ENCODE results near the gene CLIP2.

CLIP2 gene

DNA sequence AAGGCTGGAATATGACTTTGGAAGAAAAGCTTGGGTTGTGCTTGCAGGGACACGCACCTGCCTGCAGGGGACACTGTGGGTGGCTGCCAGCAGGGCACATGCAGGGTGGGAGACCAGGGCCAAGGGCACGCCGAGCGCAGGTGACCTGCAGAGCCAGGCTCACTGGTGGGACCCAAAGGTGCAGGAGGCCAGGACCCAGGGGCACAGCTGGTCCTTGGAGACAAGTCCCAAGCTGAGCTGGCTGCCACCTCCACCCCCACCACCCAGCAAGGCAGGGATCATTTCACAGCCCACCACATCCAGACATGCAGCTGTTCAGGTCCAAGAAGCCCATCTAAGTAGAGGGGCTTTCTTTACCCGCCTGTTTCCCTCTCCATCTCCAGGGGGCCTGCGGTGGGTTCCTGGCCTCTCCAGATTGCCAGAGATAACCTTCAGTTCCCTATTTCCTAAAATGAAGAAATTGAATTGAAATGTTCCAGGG lies 13.8 kb upstream of the CLIP2 start (continued):
- TF ChIP-seq ZNF654 (tag by site-specific recombination; IDR thresholded peaks at IDR 0.05; ENCODE audit: low read depth) (0 out of 2 replicates have a peak, but pooled peaks have one; percentile 5), ZNF266 (tag by site-specific recombination; IDR thresholded peaks at IDR 0.05; ENCODE audit: low read depth) (no peak), ZNF223 (tag by site-specific recombination; IDR thresholded peaks at IDR 0.05) (no peak), GLIS1 (tag by site-specific recombination; IDR thresholded peaks at IDR 0.05) (0 out of 2 replicates have a peak, but pooled peaks have one; percentile 11), ZNF2 (tag by site-specific recombination; IDR thresholded peaks at IDR 0.05) (0 out of 2 replicates have a peak, but pooled peaks have one; percentile 56), ZSCAN4 (tag by site-specific recombination; IDR thresholded peaks at IDR 0.05) (no peak), ZNF10 (tag by site-specific recombination; IDR thresholded peaks at IDR 0.05) (no peak), ZNF112 (tag by site-specific recombination; IDR thresholded peaks at IDR 0.05) (no peak), SP3 (tag by site-specific recombination; IDR thresholded peaks at IDR 0.05) (no peak), TRIM28 (IDR thresholded peaks at IDR 0.05; ENCODE audit: borderline replicate concordance, low read length) (no peak), ZBTB48 (tag by site-specific recombination; IDR thresholded peaks at IDR 0.05) (0 out of 2 replicates have a peak, but pooled peaks have one; percentile 28), OVOL3 (tag by site-specific recombination; IDR thresholded peaks at IDR 0.05) (no peak)
- TF ChIP-seq, protein P1, sequence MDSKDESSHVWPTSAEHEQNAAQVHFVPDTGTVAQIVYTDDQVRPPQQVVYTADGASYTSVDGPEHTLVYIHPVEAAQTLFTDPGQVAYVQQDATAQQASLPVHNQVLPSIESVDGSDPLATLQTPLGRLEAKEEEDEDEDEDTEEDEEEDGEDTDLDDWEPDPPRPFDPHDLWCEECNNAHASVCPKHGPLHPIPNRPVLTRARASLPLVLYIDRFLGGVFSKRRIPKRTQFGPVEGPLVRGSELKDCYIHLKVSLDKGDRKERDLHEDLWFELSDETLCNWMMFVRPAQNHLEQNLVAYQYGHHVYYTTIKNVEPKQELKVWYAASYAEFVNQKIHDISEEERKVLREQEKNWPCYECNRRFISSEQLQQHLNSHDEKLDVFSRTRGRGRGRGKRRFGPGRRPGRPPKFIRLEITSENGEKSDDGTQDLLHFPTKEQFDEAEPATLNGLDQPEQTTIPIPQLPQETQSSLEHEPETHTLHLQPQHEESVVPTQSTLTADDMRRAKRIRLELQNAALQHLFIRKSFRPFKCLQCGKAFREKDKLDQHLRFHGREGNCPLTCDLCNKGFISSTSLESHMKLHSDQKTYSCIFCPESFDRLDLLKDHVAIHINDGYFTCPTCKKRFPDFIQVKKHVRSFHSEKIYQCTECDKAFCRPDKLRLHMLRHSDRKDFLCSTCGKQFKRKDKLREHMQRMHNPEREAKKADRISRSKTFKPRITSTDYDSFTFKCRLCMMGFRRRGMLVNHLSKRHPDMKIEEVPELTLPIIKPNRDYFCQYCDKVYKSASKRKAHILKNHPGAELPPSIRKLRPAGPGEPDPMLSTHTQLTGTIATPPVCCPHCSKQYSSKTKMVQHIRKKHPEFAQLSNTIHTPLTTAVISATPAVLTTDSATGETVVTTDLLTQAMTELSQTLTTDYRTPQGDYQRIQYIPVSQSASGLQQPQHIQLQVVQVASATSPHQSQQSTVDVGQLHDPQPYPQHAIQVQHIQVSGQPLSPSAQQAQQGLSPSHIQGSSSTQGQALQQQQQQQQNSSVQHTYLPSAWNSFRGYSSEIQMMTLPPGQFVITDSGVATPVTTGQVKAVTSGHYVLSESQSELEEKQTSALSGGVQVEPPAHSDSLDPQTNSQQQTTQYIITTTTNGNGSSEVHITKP (tag by site-specific recombination; IDR thresholded peaks at IDR 0.05): no peak
- TF ChIP-seq, protein P2, sequence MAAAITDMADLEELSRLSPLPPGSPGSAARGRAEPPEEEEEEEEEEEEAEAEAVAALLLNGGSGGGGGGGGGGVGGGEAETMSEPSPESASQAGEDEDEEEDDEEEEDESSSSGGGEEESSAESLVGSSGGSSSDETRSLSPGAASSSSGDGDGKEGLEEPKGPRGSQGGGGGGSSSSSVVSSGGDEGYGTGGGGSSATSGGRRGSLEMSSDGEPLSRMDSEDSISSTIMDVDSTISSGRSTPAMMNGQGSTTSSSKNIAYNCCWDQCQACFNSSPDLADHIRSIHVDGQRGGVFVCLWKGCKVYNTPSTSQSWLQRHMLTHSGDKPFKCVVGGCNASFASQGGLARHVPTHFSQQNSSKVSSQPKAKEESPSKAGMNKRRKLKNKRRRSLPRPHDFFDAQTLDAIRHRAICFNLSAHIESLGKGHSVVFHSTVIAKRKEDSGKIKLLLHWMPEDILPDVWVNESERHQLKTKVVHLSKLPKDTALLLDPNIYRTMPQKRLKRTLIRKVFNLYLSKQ (tag by site-specific recombination; IDR thresholded peaks at IDR 0.05; ENCODE audit: borderline replicate concordance): no peak

GRCh38 chr7:74277636-74278035 lies 11.6 kb upstream of the CLIP2 start:
- CTCF ChIA-PET: no interaction called here
- POLR2A ChIA-PET: no interaction called here
- H3K4me1 ChIP-seq (ENCODE audit: control insufficient read depth, insufficient read depth, low read length): 0 out of 2 replicates have a peak, but pooled peaks cover 2% of the 10 kb centered on the region
- TF ChIP-seq GLI2 (tag by site-specific recombination; IDR thresholded peaks at IDR 0.05; ENCODE audit: borderline replicate concordance, low read depth): no peak
- TF ChIP-seq ZNF701 (tag by site-specific recombination; IDR thresholded peaks at IDR 0.05): no peak
- no peak for TF ChIP-seq ZNF843 (tag by site-specific recombination; IDR thresholded peaks at IDR 0.05)
- TF ChIP-seq, protein P1 (tag by site-specific recombination; IDR thresholded peaks at IDR 0.05): no peak
- no peak for TF ChIP-seq SALL2 (tag by site-specific recombination; IDR thresholded peaks at IDR 0.05; ENCODE audit: borderline replicate concordance)
- TF ChIP-seq ZNF792 (tag by site-specific recombination; IDR thresholded peaks at IDR 0.05): no peak
- no peak for TF ChIP-seq ZNF707 (tag by site-specific recombination; IDR thresholded peaks at IDR 0.05)
- TF ChIP-seq HOXC10 (CRISPR knock-in tag; IDR thresholded peaks at IDR 0.05): no peak
- TF ChIP-seq ZNF677 (tag by site-specific recombination; IDR thresholded peaks at IDR 0.05): no peak
- TF ChIP-seq, protein P3, sequence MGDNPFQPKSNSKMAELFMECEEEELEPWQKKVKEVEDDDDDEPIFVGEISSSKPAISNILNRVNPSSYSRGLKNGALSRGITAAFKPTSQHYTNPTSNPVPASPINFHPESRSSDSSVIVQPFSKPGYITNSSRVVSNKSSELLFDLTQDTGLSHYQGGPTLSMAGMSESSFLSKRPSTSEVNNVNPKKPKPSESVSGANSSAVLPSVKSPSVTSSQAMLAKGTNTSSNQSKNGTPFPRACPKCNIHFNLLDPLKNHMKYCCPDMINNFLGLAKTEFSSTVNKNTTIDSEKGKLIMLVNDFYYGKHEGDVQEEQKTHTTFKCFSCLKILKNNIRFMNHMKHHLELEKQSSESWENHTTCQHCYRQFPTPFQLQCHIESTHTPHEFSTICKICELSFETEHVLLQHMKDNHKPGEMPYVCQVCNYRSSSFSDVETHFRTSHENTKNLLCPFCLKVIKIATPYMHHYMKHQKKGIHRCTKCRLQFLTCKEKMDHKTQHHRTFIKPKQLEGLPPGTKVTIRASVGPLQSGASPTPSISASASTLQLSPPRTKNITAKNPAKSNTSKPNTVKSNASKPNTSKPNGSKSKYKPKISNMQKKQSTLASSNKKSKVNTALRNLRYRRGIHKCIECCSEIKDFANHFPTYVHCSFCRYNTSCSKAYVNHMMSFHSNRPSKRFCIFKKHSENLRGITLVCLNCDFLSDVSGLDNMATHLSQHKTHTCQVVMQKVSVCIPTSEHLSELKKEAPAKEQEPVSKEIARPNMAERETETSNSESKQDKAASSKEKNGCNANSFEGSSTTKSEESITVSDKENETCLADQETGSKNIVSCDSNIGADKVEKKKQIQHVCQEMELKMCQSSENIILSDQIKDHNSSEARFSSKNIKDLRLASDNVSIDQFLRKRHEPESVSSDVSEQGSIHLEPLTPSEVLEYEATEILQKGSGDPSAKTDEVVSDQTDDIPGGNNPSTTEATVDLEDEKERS (tag by site-specific recombination; IDR thresholded peaks at IDR 0.05): no peak

More at GRCh38 chr7:74277636-74278035, 11.6 kb upstream of the CLIP2 start:
- Histone ChIP-seq H3K27ac (ENCODE audit: extremely low read depth, low read depth, low read length) (no peak overlapping the region), H3K36me3 (ENCODE audit: control insufficient read depth in 2 of 2, insufficient read depth in 1 of 2, low read length in 2 of 2) (no peaks in the 10 kb centered on the region), H3K4me3 (ENCODE audit: low read depth, low read length) (no peak overlapping the region), H3K9me3 (ENCODE audit: control insufficient read depth, insufficient read depth, low read depth, low read length) (no peaks in the 10 kb centered on the region)

Data from HEK293 (cell line).